Measurements from ENCODE around the gene PLCD3. TPM values are rescaled to one million over a fixed set of nuclear protein-coding genes. Genes with fewer than 3 reads are reported as not detected.
A peak's percentile ranks its signal among the peaks of the same experiment; 100 is the strongest.

Gene PLCD3
- total and polyA plus RNA-seq, 2 of the 13 experiments (the other 11 are each of a cell fraction or from before 2014, with no cell fraction given), result 11.3 to 39.1 TPM

DNA sequence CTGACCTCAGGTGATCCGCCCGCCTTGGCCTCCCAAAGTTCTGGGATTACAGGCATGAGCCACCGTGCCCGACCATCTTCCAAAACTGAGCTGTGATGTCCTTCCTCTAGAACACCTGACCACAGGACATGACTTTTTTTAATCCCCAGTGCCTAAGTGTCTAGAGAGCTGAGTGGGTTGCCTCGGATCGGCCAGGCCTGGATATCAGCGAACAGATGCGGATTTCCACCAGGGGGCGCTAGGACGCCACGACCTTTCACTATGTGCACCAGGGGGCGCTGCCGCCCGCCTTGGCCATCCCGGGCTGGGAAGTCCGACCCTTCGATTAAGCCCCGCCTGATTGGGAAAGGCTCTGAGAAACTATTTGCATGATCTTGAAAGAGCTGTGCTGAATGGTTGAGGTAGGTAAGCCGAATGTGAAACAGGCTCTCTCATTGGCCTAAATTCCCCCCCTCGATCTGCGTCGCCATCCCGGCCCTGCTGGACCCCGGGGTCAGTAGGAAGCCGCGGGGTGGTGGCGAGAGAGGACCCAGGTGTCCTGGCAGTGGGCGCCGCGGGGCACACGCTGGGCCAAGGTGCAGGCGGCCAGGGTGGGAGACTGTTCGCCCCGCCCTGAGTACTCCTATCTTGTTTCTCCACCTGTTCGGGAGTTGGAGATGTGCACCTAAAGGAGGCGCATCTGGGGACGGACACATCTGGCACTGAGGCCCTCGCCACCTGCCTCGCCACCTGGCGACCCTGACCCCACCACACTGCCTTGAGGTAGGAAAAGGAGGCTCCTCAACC is 3.1 kb upstream of the PLCD3 start, which contains the start of gene ACBD4 (continued):
- peak; percentile 6; the same call in 1 of the 2 replicates for TF ChIP-seq ZNF280D (CRISPR knock-in tag; IDR thresholded peaks at IDR 0.05)
- peak; percentile 93 for TF ChIP-seq ZFY (CRISPR knock-in tag; IDR thresholded peaks at IDR 0.05)
- TF ChIP-seq ZNF737 (CRISPR knock-in tag; IDR thresholded peaks at IDR 0.05; ENCODE audit: borderline replicate concordance), result no peak
- TF ChIP-seq ZSCAN25 (CRISPR knock-in tag; IDR thresholded peaks at IDR 0.05), result peak; percentile 82
- peak; percentile 62; the same call in 1 of the 2 replicates for TF ChIP-seq YEATS2 (CRISPR knock-in tag; IDR thresholded peaks at IDR 0.05; ENCODE audit: borderline replicate concordance)
- TF ChIP-seq, protein P1, sequence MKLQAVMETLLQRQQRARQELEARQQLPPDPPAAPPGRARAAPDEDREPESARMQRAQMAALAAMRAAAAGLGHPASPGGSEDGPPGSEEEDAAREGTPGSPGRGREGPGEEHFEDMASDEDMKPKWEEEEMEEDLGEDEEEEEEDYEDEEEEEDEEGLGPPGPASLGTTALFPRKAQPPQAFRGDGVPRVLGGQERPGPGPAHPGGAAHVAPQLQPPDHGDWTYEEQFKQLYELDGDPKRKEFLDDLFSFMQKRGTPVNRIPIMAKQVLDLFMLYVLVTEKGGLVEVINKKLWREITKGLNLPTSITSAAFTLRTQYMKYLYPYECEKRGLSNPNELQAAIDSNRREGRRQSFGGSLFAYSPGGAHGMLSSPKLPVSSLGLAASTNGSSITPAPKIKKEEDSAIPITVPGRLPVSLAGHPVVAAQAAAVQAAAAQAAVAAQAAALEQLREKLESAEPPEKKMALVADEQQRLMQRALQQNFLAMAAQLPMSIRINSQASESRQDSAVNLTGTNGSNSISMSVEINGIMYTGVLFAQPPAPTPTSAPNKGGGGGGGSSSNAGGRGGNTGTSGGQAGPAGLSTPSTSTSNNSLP (IDR thresholded peaks at IDR 0.05; ENCODE audit: low read depth, low read length), result peak; percentile 96
- TF ChIP-seq BORCS8-MEF2B (CRISPR knock-in tag; IDR thresholded peaks at IDR 0.05), result peak; percentile 91
- TF ChIP-seq DNMT3B (CRISPR knock-in tag; conservative IDR thresholded peaks at IDR 0.05), result peak; percentile 29; the same call in 1 of the 2 replicates
- TF ChIP-seq KLF12 (CRISPR knock-in tag; IDR thresholded peaks at IDR 0.05; ENCODE audit: borderline replicate concordance), result 0 out of 2 replicates have a peak, but pooled peaks have one; percentile 32
- TF ChIP-seq, protein P2, sequence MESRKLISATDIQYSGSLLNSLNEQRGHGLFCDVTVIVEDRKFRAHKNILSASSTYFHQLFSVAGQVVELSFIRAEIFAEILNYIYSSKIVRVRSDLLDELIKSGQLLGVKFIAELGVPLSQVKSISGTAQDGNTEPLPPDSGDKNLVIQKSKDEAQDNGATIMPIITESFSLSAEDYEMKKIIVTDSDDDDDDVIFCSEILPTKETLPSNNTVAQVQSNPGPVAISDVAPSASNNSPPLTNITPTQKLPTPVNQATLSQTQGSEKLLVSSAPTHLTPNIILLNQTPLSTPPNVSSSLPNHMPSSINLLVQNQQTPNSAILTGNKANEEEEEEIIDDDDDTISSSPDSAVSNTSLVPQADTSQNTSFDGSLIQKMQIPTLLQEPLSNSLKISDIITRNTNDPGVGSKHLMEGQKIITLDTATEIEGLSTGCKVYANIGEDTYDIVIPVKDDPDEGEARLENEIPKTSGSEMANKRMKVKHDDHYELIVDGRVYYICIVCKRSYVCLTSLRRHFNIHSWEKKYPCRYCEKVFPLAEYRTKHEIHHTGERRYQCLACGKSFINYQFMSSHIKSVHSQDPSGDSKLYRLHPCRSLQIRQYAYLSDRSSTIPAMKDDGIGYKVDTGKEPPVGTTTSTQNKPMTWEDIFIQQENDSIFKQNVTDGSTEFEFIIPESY (CRISPR knock-in tag; IDR thresholded peaks at IDR 0.05), result peak; percentile 96
- TF ChIP-seq ZNF879 (CRISPR knock-in tag; IDR thresholded peaks at IDR 0.05), result peak; percentile 52; the same call in 1 of the 2 replicates
- no peak for TF ChIP-seq CBX2 (IDR thresholded peaks at IDR 0.05; ENCODE audit: low read depth, low read length)
- no peak; the same call in 1 of the 2 replicates for TF ChIP-seq CBX2 (CRISPR knock-in tag; IDR thresholded peaks at IDR 0.05; ENCODE audit: low read depth)
- no peak for TF ChIP-seq PBX2 (CRISPR knock-in tag; IDR thresholded peaks at IDR 0.05)
- TF ChIP-seq TAF1 (CRISPR knock-in tag; IDR thresholded peaks at IDR 0.05), result peak; percentile 89
- TF ChIP-seq CCDC6 (CRISPR knock-in tag; IDR thresholded peaks at IDR 0.05), result peak; percentile 44; the same call in 1 of the 2 replicates
- TF ChIP-seq, protein P3, sequence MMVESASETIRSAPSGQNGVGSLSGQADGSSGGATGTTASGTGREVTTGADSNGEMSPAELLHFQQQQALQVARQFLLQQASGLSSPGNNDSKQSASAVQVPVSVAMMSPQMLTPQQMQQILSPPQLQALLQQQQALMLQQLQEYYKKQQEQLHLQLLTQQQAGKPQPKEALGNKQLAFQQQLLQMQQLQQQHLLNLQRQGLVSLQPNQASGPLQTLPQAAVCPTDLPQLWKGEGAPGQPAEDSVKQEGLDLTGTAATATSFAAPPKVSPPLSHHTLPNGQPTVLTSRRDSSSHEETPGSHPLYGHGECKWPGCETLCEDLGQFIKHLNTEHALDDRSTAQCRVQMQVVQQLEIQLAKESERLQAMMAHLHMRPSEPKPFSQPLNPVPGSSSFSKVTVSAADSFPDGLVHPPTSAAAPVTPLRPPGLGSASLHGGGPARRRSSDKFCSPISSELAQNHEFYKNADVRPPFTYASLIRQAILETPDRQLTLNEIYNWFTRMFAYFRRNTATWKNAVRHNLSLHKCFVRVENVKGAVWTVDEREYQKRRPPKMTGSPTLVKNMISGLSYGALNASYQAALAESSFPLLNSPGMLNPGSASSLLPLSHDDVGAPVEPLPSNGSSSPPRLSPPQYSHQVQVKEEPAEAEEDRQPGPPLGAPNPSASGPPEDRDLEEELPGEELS (CRISPR knock-in tag; IDR thresholded peaks at IDR 0.05), result peak; percentile 63; the same call in 1 of the 2 replicates
- TF ChIP-seq ZNF333 (CRISPR knock-in tag; IDR thresholded peaks at IDR 0.05; ENCODE audit: borderline replicate concordance), result no peak
- peak; percentile 75; the same call in 1 of the 2 replicates for TF ChIP-seq ZNF232 (CRISPR knock-in tag; IDR thresholded peaks at IDR 0.05; ENCODE audit: borderline replicate concordance)
